Neural progenitor cell (in vitro differentiated cells): ENCODE measurements around the gene AP2B1. TPM values are rescaled to one million over a fixed set of nuclear protein-coding genes. Genes with fewer than 3 reads are reported as not detected.
A peak's percentile ranks its signal among the peaks of the same experiment; 100 is the strongest.

Experiments
- DNase-seq: peaks from one replicate; pipeline ENCODE4 v3.0.0-alpha.2; 2016; ENCODE audit warnings: low spot score
- H2AFZ ChIP-seq: fragments of 200-600 bp; sonication (generic); replicated peaks from 2 replicates; pipeline ENCODE4 v1.6.1; 2016; ENCODE audit warnings: antibody characterized with exemption
- H3F3A ChIP-seq: fragments of 200-600 bp; sonication (generic); 2 replicates; pipeline ENCODE4 v1.6.1; 2016; ENCODE audit warnings: antibody characterized with exemption, low read depth
- H3K27ac ChIP-seq: fragments of 200-600 bp; sonication (generic); 2 replicates; pipeline ENCODE4 v1.5.1; 2016; ENCODE audit warnings: mild to moderate bottlenecking
- H3K27me3 ChIP-seq: fragments of 200-600 bp; sonication (generic); 2 replicates; pipeline ENCODE4 v1.6.1; 2016; ENCODE audit warnings: mild to moderate bottlenecking, moderate library complexity
- H3K36me3 ChIP-seq: fragments of 200-600 bp; sonication (generic); 2 replicates; pipeline ENCODE4 v1.5.1; 2016
- H3K4me1 ChIP-seq: fragments of 200-600 bp; sonication (generic); 2 replicates; pipeline ENCODE4 v1.6.1; 2016; ENCODE audit warnings: mixed run types
- H3K4me2 ChIP-seq: fragments of 200-600 bp; sonication (generic); 2 replicates; pipeline ENCODE4 v1.6.1; 2016
- H3K4me3 ChIP-seq: fragments of 200-600 bp; sonication (generic); 2 replicates; pipeline ENCODE4 v1.5.1; 2016
- H3K79me2 ChIP-seq: fragments of 200-600 bp; sonication (generic); 2 replicates; pipeline ENCODE4 v1.6.1; 2016; ENCODE audit warnings: low read depth
- H3K9ac ChIP-seq: fragments of 200-600 bp; sonication (generic); 2 replicates; pipeline ENCODE4 v1.6.1; 2016
- H3K9me3 ChIP-seq: fragments of 200-600 bp; sonication (generic); 2 replicates; pipeline ENCODE4 v1.5.1; 2016; ENCODE audit warnings: low read depth
- H4K20me1 ChIP-seq: fragments of 200-600 bp; sonication (generic); 2 replicates; pipeline ENCODE4 v1.6.1; 2016; ENCODE audit warnings: low read depth
- H3K27ac Mint-ChIP-seq: 3 replicates; pipeline ENCODE4 v1.8.0; 2021; ENCODE audit warnings: mixed read lengths
- H3K27me3 Mint-ChIP-seq: 2 replicates; pipeline ENCODE4 v1.8.0; 2022; ENCODE audit warnings: low read depth, mild to moderate bottlenecking, inconsistent platforms, moderate library complexity, mixed read lengths; ENCODE audit not compliant: insufficient read depth
- H3K36me3 Mint-ChIP-seq: 3 replicates; pipeline ENCODE4 v1.8.0; 2021; ENCODE audit warnings: mixed read lengths
- H3K4me1 Mint-ChIP-seq: 3 replicates; pipeline ENCODE4 v1.8.0; 2021; ENCODE audit warnings: mixed read lengths
- H3K4me3 Mint-ChIP-seq: 3 replicates; pipeline ENCODE4 v1.8.0; 2021; ENCODE audit warnings: mild to moderate bottlenecking, moderate library complexity, mixed read lengths
- H3K9me3 Mint-ChIP-seq: 3 replicates; pipeline ENCODE4 v1.8.0; 2020; ENCODE audit warnings: mixed read lengths
- CTCF ChIP-seq: fragments of 200-600 bp; sonication (generic); IDR thresholded peaks from 2 replicates; pipeline ENCODE4 v1.5.1; 2017; ENCODE audit warnings: antibody characterized with exemption, mild to moderate bottlenecking
- EZH2 ChIP-seq: fragments of 200-600 bp; sonication (generic); IDR thresholded peaks from 2 replicates; pipeline ENCODE4 v1.6.1; 2017; ENCODE audit warnings: antibody characterized with exemption, mild to moderate bottlenecking, moderate library complexity
- EZH2phosphoT487 ChIP-seq: fragments of 200-600 bp; sonication (generic); IDR thresholded peaks from 2 replicates; pipeline ENCODE4 v1.6.1; 2017; ENCODE audit warnings: antibody characterized with exemption
- total RNA-seq: library from RNA; depleted of rRNA; stranded (reverse); fragments of >200 nt; gene quantifications from 2 replicates; pipeline ENCODE4 v1.2.3, GENCODE V29; 2015; ENCODE audit warnings: low replicate concordance

The AP2B1 gene
- total RNA-seq, 1 donor from 2014 or later: 125 TPM

GRCh38 chr17:35714988-35715387 is 127.9 kb downstream of the AP2B1 start:
- TF ChIP-seq CTCF (no peak), EZH2phosphoT487 (no peak), EZH2 (no peak)
- no peak for DNase-seq
- Mint-ChIP-seq H3K4me3 (no peak overlapping the region), H3K9me3 (no peaks in the 10 kb centered on the region), H3K4me1 (peaks cover 13% of the 10 kb centered on the region), H3K27me3 (no peaks in the 10 kb centered on the region), H3K36me3 (peaks cover 17% of the 10 kb centered on the region), H3K27ac (no peak overlapping the region)
- Histone ChIP-seq H3K4me1 (peaks cover 26% of the 10 kb centered on the region), H3K4me2 (peak overlapping the region; percentile 65), H3K9ac (no peak overlapping the region), H3K27me3 (no peaks in the 10 kb centered on the region), H3K36me3 (peaks cover 3% of the 10 kb centered on the region), H4K20me1 (peaks cover 17% of the 10 kb centered on the region), H3K27ac (no peak overlapping the region), H3K9me3 (no peaks in the 10 kb centered on the region), H3F3A (peaks cover 19% of the 10 kb centered on the region), H3K79me2 (no peaks in the 10 kb centered on the region), H3K4me3 (peak overlapping the region; percentile 11), H2AFZ (no peak overlapping the region)

GRCh38 chr17:35715416-35715815 is 128.3 kb downstream of the AP2B1 start:
- peak overlapping the region; percentile 11 for H3K4me3 ChIP-seq
- peak overlapping the region; percentile 65 for H3K4me2 ChIP-seq
- H4K20me1 ChIP-seq: peaks cover 19% of the 10 kb centered on the region
- TF ChIP-seq CTCF: no peak
- no peak for TF ChIP-seq EZH2
- no peak for TF ChIP-seq EZH2phosphoT487
- Mint-ChIP-seq H3K36me3 (peaks cover 15% of the 10 kb centered on the region), H3K9me3 (no peaks in the 10 kb centered on the region), H3K4me3 (no peak overlapping the region), H3K27me3 (no peaks in the 10 kb centered on the region), H3K27ac (no peak overlapping the region), H3K4me1 (peaks cover 13% of the 10 kb centered on the region)
- peaks cover 26% of the 10 kb centered on the region for H3K4me1 ChIP-seq
- no peak overlapping the region for H2AFZ ChIP-seq
- H3K9ac ChIP-seq: no peak overlapping the region
- no peaks in the 10 kb centered on the region for H3K36me3 ChIP-seq
- no peaks in the 10 kb centered on the region for H3K9me3 ChIP-seq
- peak; percentile 91 for DNase-seq
- H3K27ac ChIP-seq: no peak overlapping the region
- no peaks in the 10 kb centered on the region for H3K27me3 ChIP-seq
- no peaks in the 10 kb centered on the region for H3K79me2 ChIP-seq
- H3F3A ChIP-seq: peaks cover 15% of the 10 kb centered on the region

- Histone ChIP-seq H3K27me3 (no peaks in the 10 kb centered on the region), H3K36me3 (no peaks in the 10 kb centered on the region), H3K9me3 (no peaks in the 10 kb centered on the region), H3K79me2 (no peaks in the 10 kb centered on the region), H3K9ac (no peak overlapping the region), H3K4me2 (no peak overlapping the region), H3K27ac (no peak overlapping the region), H3K4me3 (no peak overlapping the region), H3F3A (peaks cover 7% of the 10 kb centered on the region), H4K20me1 (peaks cover 19% of the 10 kb centered on the region), H3K4me1 (peaks cover 26% of the 10 kb centered on the region), H2AFZ (no peak overlapping the region)
- Mint-ChIP-seq H3K27ac (no peak overlapping the region), H3K36me3 (peaks cover 11% of the 10 kb centered on the region), H3K9me3 (no peaks in the 10 kb centered on the region), H3K27me3 (no peaks in the 10 kb centered on the region), H3K4me3 (no peak overlapping the region), H3K4me1 (peaks cover 11% of the 10 kb centered on the region)
- DNase-seq: no peak
- no peak for TF ChIP-seq CTCF
- TF ChIP-seq EZH2: no peak
- TF ChIP-seq EZH2phosphoT487: no peak
Observed at GRCh38 chr17:35716173-35716572, 129.1 kb downstream of the AP2B1 start.
